Hematopoietic multipotent progenitor cell treated with erythropoietin and hydrocortisone succinate and interleukin-3 and kit ligand, for 17 days (in vitro differentiated cells): Measurements from ENCODE around the gene SLC26A3.
A peak's percentile ranks its signal among the peaks of the same experiment; 100 is the strongest.
"Not testable (repeated sequence)": the region's sequence is repeated elsewhere in the genome, so short reads cannot be mapped to it uniquely, and the experiment has no call there.

Source experiments
- DNase-seq: peaks from one replicate; pipeline ENCODE4 v3.0.0-alpha.2; 2015; ENCODE audit warnings: low spot score

SLC26A3 gene

DNA sequence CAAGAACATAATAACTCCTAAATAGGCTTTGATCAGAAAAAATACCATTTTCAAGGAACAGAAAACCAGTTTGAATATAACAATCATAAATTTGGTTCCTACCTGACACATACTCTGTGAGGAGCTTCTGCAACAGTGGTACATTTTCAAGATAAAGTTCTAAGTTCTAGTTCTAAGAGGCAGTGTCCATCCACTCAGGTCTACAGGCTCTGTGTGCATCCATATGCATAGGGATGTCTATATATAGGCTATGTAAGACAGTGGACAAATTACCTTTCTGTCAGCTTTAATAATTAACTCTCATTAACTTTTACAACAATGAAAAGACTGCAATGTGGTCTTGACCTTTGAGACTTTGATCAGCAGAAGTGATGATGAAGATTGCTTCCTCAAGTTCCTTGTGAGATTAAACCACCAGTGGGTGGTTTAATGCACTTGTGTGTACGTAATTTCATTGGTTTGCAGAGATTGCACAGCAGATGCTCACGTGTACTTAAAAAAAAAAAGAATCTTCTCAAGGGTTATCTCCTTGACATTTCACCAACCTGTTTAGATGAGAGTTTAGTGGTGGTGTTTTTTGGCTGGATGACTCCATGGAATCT, at the start of gene SLC26A3:
TSS of gene SLC26A3 (minus strand) at position 215 of the 602 bp plus-strand sequence. CDS start 8,714 bp downstream, outside the sequence.
- no peak for DNase-seq

DNA sequence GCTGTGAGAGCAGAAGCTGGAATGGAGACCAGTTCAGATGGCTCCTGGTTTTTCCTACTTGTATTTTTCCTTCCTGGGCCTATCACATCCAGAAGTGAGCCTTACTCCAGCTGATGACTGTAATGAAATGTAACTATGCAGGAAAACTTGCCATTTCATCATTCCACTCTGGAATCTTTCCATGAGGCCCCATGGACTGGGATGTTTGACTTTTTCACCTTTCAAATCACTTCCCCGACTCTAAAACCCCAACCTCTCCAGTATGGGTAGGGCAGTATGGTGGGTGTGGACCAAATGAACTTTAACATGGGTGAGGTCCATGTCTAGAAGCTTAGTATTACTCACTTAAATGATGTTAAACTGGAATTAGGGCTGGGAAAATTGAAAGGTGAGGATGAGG, 47.6 kb upstream of the SLC26A3 start:
- DNase-seq, result no peak

- no peak for DNase-seq
Measured at GRCh38 chr7:107850216-107850615, 47.2 kb upstream of the SLC26A3 start.

GRCh38 chr7:107848211-107848610, 45.2 kb upstream of the SLC26A3 start:
- not testable (repeated sequence) for DNase-seq

- DNase-seq, result not testable (repeated sequence)
Measured at GRCh38 chr7:107847836-107848175, 44.8 kb upstream of the SLC26A3 start.

DNA sequence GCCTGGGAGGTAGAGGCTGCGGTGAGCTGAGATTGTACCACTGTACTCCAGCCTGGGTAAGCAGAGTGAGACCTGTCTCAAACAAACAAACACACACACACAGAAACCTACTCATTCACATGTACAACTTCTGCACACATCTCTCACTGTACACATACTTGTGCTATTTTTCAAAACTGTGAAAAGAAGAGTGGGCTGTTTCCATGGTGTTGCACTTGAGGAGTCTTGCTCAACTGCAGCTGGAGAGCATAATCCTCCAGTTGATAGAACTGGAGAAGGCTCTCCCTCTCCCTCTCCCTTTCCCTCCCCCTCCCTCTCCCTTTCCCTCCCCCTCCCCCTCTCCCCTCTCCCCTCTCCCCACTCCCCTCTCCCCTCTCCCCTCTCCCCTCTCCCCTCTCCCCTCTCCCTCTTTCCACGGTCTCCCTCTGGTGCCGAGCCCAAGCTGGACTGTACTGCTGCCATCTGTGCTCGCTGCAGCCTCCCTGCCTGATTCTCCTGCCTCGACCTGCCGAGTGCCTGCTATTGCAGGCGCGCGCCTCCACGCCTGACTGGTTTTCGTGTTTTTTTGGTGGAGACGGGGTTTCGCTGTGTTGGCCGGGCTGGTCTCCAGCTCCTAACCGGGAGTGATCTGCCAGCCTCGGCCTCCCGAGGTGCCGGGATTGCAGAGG, 44.3 kb upstream of the SLC26A3 start:
- DNase-seq, result no peak

GRCh38 chr7:107846324-107846723, 43.3 kb upstream of the SLC26A3 start:
- DNase-seq, result no peak

DNA sequence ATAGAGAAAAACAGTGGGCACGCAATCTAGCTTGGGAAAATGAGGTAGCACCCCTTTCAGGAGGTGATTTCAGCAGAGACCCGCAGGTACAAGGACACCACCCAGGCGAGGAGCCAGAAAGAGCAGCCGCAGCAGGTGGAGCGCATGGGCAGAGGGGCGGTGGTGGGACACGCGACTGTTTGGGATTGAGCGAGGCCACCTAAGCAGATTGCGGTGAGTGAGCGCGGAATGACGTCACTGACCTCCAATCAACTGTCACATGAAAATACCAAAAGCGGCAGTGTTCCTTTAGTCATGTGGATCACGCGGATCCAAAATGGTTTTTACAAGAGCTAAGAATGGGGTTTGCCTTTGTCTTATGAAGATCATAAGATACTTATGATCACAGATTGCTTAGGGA, 40.2 kb upstream of the SLC26A3 start:
- DNase-seq, result no peak

- no peak for DNase-seq
Measured at GRCh38 chr7:107842213-107842612, 39.2 kb upstream of the SLC26A3 start.

DNA sequence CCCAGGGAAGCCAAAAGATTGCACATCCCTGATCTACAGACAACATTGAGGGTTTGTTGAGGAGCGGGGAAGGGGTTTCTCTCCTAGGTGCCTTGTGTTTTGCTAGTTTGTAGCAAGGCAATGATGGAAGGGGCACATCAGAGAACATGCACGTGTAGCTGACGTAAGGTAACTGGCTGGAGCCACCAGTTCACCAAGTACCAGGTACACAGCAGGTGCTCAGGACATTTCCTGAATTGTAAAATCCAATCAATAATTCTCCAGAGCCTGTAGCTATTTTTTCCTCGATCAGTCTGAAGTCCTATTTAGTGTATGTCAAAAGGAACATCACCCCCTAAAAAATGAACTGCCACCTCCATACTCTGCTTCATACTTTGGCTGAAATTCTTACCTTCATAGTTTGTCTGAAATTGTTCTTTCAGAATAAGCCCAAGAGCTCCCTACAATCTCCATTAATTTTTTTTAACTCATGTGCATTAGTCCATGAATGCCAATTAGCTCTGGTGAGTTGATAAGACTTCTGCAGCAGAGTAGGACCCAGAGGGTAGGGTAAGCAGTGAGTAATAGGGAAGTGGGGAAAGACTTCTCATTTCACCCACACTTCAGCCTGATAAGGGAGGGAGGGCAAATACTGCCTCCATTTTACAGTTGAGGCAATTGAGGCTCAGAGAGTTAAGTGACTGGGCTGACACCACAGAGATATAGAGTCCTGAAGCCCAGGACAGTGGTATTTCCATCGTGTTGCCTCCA, 36.0 kb upstream of the SLC26A3 start:
- peak; percentile 69 for DNase-seq

- no peak for DNase-seq
Measured at GRCh38 chr7:107838024-107838601, 35.1 kb upstream of the SLC26A3 start.

GRCh38 chr7:107837145-107837512, 34.1 kb upstream of the SLC26A3 start:
- DNase-seq, result no peak

GRCh38 chr7:107836237-107837144, 33.5 kb upstream of the SLC26A3 start:
- peak; percentile 85 for DNase-seq

DNA sequence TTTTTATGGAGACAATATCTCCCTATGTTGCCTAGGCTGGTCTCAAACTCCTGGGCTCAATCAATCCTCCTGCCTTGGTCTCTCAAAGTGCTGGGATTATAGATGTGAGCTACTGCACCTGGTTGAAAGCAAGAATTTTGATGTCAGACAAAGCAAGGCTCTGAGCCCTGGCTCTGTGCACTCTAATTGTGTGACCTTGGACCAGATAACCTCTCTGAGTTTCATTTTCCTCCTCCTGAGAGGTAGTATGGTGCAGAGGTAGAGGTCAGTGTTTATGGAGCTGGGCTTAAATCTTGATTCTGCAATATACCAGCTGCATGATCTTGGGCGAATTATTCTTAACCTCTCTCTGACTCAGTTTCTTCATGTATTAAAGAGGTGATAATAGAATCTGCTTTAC, 31.4 kb upstream of the SLC26A3 start:
- peak; percentile 44 for DNase-seq

DNA sequence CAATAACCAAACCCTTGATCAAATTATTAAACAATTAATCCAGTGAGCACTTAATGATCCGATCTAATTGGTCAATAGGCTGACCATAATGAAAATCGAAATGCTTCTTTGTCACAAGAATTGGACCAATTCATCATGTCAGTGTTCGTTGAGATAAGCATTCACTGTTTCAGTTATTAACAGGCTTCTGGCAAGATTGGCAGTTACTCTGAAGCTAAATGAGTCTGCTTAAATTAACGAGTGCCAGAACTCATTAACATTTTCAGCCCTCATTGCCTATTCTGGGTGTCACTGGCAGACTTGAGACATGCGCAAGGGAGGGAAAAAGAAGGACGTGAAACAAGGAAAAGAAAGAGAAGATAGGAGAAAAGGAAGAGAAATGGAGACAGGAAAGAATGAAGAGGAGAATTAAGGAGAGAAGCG, 30.7 kb upstream of the SLC26A3 start:
- DNase-seq, result peak; percentile 77

- DNase-seq, result no peak
Measured at GRCh38 chr7:107830420-107830819, 27.4 kb upstream of the SLC26A3 start.

DNA sequence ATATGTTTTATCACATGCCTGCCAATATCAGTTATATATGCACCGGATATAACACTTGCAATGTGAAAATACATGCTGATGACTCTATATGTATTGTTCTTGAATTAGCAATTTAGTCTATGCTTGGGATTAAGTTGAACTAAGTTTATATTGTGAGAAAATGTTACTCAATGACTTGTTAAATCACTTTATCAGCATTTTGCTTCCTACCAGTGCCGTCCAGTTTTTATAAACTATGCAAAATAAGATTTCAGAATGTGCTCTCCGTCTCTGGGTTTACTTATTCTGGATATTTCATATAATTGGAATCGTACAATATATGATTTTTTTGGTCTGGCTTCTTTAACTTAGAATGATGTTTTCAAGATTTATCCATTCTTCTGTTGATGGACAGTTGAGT, 25.5 kb upstream of the SLC26A3 start:
- no peak for DNase-seq

DNA sequence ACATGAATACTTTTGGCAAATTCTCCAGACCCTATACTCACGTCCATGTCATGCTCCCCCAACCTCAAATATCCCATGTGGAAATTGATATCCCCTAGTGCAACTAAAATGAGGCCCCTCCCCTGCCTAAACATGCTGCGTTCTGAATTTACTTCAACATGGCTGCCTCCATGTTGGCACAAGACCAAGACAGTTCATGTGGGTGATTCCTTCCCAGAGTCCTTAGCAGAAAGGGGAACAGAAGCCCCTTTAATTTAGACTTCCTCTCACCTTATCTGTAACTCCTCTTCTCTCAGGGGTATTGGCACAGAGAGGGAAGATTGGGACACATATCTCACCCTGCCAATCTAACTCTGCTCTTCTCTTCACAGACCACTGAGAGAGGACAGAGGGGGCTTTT, 24.5 kb upstream of the SLC26A3 start:
- no peak for DNase-seq

- DNase-seq, result no peak
Measured at GRCh38 chr7:107826451-107826850, 23.4 kb upstream of the SLC26A3 start.

DNA sequence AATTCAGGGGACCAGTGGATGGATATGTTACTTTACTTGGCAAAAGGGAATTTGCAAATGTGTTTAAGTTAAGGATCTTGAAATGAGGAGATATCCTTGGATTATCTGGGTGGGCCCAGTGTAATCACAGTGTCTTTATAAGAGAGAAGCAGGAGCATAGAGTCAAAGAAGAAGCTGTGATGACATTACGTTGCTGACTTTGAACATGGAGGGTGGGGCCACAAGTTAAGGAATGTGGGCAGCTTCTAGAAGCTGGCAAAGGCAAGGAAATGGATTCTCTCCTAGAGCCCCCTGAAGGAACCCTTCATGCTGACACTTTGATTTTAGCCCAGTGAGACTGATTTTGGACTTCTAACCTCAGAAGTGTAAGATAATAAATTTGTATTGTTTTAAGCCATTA, 21.8 kb upstream of the SLC26A3 start:
- DNase-seq, result no peak

DNA sequence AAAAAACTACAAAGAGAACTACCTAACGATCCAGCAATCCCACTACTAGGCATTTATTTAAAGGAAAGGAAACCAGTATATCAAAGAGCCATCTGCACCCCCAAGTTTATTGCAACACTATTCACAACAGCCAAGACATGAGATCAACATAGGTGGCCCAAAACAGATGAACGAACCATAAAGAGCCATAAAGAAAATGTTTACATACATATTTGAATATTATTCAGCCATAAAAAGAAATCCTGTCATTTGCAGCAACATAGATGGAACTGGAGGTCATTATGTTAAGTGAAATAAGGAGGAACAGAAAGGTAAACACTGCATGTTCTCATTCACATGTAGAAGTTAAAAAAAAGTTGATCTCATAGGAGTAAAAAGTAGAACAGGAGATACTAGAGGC, 15.6 kb upstream of the SLC26A3 start:
- no peak for DNase-seq

DNA sequence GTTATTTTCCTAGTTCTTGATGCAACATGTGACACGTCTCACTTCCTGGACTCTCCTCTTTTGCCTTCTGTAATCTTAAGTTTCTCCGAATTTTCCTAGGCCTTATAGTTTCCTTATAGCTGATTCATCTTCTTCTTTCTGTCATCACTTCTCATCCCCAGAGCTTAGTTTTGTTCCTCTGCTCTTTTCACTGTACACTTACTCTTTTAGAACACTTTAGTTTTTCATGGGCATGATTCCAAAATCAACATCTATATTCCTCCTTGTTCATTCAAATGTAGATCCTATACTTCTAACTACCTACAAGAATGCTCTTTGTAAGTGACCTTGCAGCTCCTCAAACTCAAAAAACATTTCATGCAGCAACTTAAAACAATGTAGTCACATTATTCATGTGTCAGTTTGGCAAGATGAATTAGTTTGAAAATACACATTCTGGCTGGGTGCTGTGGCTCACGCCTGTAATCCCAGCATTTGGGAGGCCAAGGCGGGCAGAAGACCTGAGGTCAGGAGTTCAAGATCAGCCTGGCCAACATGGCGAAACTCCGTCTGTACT, 13.1 kb upstream of the SLC26A3 start:
- DNase-seq, result no peak
